ENCODE measurements around the gene THBS4. TPM values are rescaled to one million over a fixed set of nuclear protein-coding genes. Genes with fewer than 3 reads are reported as not detected.

THBS4 gene
- total RNA-seq, 2 donors from 2014 or later, result 18.4 to 20.8 TPM

GRCh38 chr5:80097451-80097850, 62.3 kb downstream of the THBS4 start:
- no peak overlapping the region for H3K27ac ChIP-seq
- no peaks in the 10 kb centered on the region for H3K36me3 ChIP-seq (replicated peaks in 1 of 2; ENCODE audit: insufficient read depth in 1 of 2, low read depth in 2 of 2)
- DNase-seq (no peak), ATAC-seq (no peak)
- peaks cover 12% of the 10 kb centered on the region for H3K4me1 ChIP-seq
- 89 to 90% methylated on average over 8 to 9 of the region's 10 CpGs for WGBS, 2 donors
- H3K4me3 ChIP-seq, result no peak overlapping the region
- no peaks in the 10 kb centered on the region for H3K9me3 ChIP-seq
- TF ChIP-seq POLR2A (IDR thresholded peaks at IDR 0.05) (no peak), CTCF (IDR thresholded peaks at IDR 0.05) (no peak)
- intact Hi-C loops (cut with DNase I), result no loop called here
- H3K27me3 ChIP-seq, result no peaks in the 10 kb centered on the region

- intact Hi-C loops (cut with DNase I), result no loop called here
- no peak overlapping the region for H3K4me3 ChIP-seq
- no peak for TF ChIP-seq POLR2A (IDR thresholded peaks at IDR 0.05)
- no peak for TF ChIP-seq CTCF (IDR thresholded peaks at IDR 0.05)
- peaks cover 10% of the 10 kb centered on the region for H3K4me1 ChIP-seq
- no peaks in the 10 kb centered on the region for H3K36me3 ChIP-seq (replicated peaks in 1 of 2; ENCODE audit: insufficient read depth in 1 of 2, low read depth in 2 of 2)
- no peak for ATAC-seq
- no peaks in the 10 kb centered on the region for H3K9me3 ChIP-seq
- no peak for DNase-seq
- no peak overlapping the region for H3K27ac ChIP-seq
- H3K27me3 ChIP-seq, result no peaks in the 10 kb centered on the region
Measured at GRCh38 chr5:80101993-80102392, 66.8 kb downstream of the THBS4 start.

GRCh38 chr5:80103371-80103770, 68.2 kb downstream of the THBS4 start:
- no peaks in the 10 kb centered on the region for H3K9me3 ChIP-seq
- no peaks in the 10 kb centered on the region for H3K27me3 ChIP-seq
- intact Hi-C loops (cut with DNase I), result no loop called here
- no peak overlapping the region for H3K27ac ChIP-seq
- 84 to 96% methylated on average over 5 to 6 of the region's 6 CpGs for WGBS, 2 donors
- H3K4me1 ChIP-seq, result peaks cover 10% of the 10 kb centered on the region
- DNase-seq (no peak), ATAC-seq (no peak)
- H3K4me3 ChIP-seq, result no peak overlapping the region
- H3K36me3 ChIP-seq (replicated peaks in 1 of 2; ENCODE audit: insufficient read depth in 1 of 2, low read depth in 2 of 2), result no peaks in the 10 kb centered on the region
- no peak for TF ChIP-seq POLR2A (IDR thresholded peaks at IDR 0.05)
- TF ChIP-seq CTCF (IDR thresholded peaks at IDR 0.05), result no peak

GRCh38 chr5:80105698-80106439, 70.7 kb downstream of the THBS4 start:
- Histone ChIP-seq H3K4me3 (no peak overlapping the region), H3K27me3 (no peaks in the 10 kb centered on the region), H3K36me3 (replicated peaks in 1 of 2; ENCODE audit: insufficient read depth in 1 of 2, low read depth in 2 of 2) (no peaks in the 10 kb centered on the region), H3K9me3 (no peaks in the 10 kb centered on the region), H3K27ac (no peak overlapping the region), H3K4me1 (peaks cover 14% of the 10 kb centered on the region)
- DNase-seq, result peak in 1 of 4 donors; percentile 25
- peak; percentile 69 for ATAC-seq
- WGBS, 2 donors, result 64 to 72% methylated on average over 7 of the region's 7 CpGs
- intact Hi-C loops (cut with DNase I), result no loop called here
- TF ChIP-seq POLR2A (IDR thresholded peaks at IDR 0.05) (no peak), CTCF (IDR thresholded peaks at IDR 0.05) (no peak)

- H3K36me3 ChIP-seq (replicated peaks in 1 of 2; ENCODE audit: insufficient read depth in 1 of 2, low read depth in 2 of 2), result no peaks in the 10 kb centered on the region
- no peak for DNase-seq
- H3K4me1 ChIP-seq, result peaks cover 21% of the 10 kb centered on the region
- no peaks in the 10 kb centered on the region for H3K9me3 ChIP-seq
- no peak overlapping the region for H3K4me3 ChIP-seq
- intact Hi-C loops (cut with DNase I), result no loop called here
- 71 to 75% methylated on average over 5 of the region's 5 CpGs for WGBS, 2 donors
- no peaks in the 10 kb centered on the region for H3K27me3 ChIP-seq
- no peak for ATAC-seq
- TF ChIP-seq POLR2A (IDR thresholded peaks at IDR 0.05) (no peak), CTCF (IDR thresholded peaks at IDR 0.05) (no peak)
- H3K27ac ChIP-seq, result no peak overlapping the region
Measured at GRCh38 chr5:80106916-80107315, 71.8 kb downstream of the THBS4 start.
